Liver (tissue), 9 donors: ENCODE results near the gene KPNA6. TPM values are rescaled to one million over a fixed set of nuclear protein-coding genes. Genes with fewer than 3 reads are reported as not detected.

ENCODE experiments used
- DNase-seq: peaks from one replicate; pipeline ENCODE4 v3.0.0-alpha.2; 2017; ENCODE audit warnings: low spot score
- H3K27ac ChIP-seq, 2 donors: one replicate each; pipeline ENCODE4 v1.7.0; 2013; ENCODE audit warnings: inconsistent platforms in 2 of 2, low read length in 2 of 2, control low read depth in 1 of 2, low read depth in 1 of 2, mild to moderate bottlenecking in 1 of 2
- H3K27me3 ChIP-seq, 4 donors: one replicate each; pipeline versions ENCODE4 v1.6.1 to v1.7.0; 2013; ENCODE audit warnings: low read length in 3 of 4, inconsistent platforms in 1 of 4, mild to moderate bottlenecking in 1 of 4, moderate library complexity in 1 of 4; ENCODE audit not compliant: control insufficient read depth in 4 of 4, insufficient read depth in 4 of 4
- H3K36me3 ChIP-seq, 4 donors: one replicate each; pipeline versions ENCODE4 v1.6.1 to v1.7.0; 2013; ENCODE audit warnings: low read length in 3 of 4, mild to moderate bottlenecking in 3 of 4, low read depth in 1 of 4, moderate library complexity in 1 of 4; ENCODE audit not compliant: control insufficient read depth in 4 of 4, insufficient read depth in 3 of 4
- H3K4me1 ChIP-seq, 4 donors: one replicate each; pipeline versions ENCODE4 v1.6.1 to v1.7.0; 2013; ENCODE audit warnings: low read length in 3 of 4, mild to moderate bottlenecking in 3 of 4, moderate library complexity in 1 of 4; ENCODE audit not compliant: control insufficient read depth in 4 of 4, insufficient read depth in 4 of 4
- H3K4me3 ChIP-seq, 3 donors: one replicate each; pipeline versions ENCODE4 v1.6.1 to v1.7.0; 2013; ENCODE audit warnings: low read length in 3 of 3, control low read depth in 1 of 3, low read depth in 1 of 3, mild to moderate bottlenecking in 1 of 3
- H3K9ac ChIP-seq, 2 donors: one replicate each; pipeline ENCODE4 v1.7.0; 2013; ENCODE audit warnings: low read length in 2 of 2, mild to moderate bottlenecking in 2 of 2, moderate library complexity in 2 of 2, control low read depth in 1 of 2, low read depth in 1 of 2
- H3K9me3 ChIP-seq, 4 donors: one replicate each; pipeline versions ENCODE4 v1.6.1 to v1.7.0; 2013; ENCODE audit warnings: low read length in 3 of 4; ENCODE audit not compliant: control insufficient read depth in 4 of 4
- CTCF ChIP-seq: fragments of 150-350 bp; IDR thresholded peaks from 2 replicates; pipeline ENCODE4 v1.5.1; 2017; ENCODE audit warnings: improper control_type of control experiment, low read depth, low read length; ENCODE audit not compliant: missing input control
- EGR1 ChIP-seq, 2 donors: IDR thresholded peaks; 2 replicates each; pipeline ENCODE4 v1.6.1; 2016 to 2018; ENCODE audit warnings: antibody characterized with exemption in 2 of 2, low read depth in 2 of 2
- FOXA1 ChIP-seq: IDR thresholded peaks from 2 replicates; pipeline ENCODE4 v1.6.1; 2016; ENCODE audit warnings: antibody characterized with exemption
- FOXA2 ChIP-seq: IDR thresholded peaks from 2 replicates; pipeline ENCODE4 v1.6.1; 2016; ENCODE audit warnings: antibody characterized with exemption
- GABPA ChIP-seq, 2 donors: IDR thresholded peaks in 1 of 2; conservative IDR thresholded peaks in 1 of 2; 2 replicates each; pipeline ENCODE4 v1.6.1; 2016; ENCODE audit warnings: antibody characterized with exemption in 2 of 2, mild to moderate bottlenecking in 1 of 2, moderate library complexity in 1 of 2
- HNF4A ChIP-seq, 2 donors: conservative IDR thresholded peaks; 2 replicates each; pipeline ENCODE4 v1.6.1; 2016; ENCODE audit warnings: antibody characterized with exemption in 2 of 2, mild to moderate bottlenecking in 2 of 2
- HNF4G ChIP-seq: IDR thresholded peaks from 2 replicates; pipeline ENCODE4 v1.6.1; 2016; ENCODE audit warnings: antibody characterized with exemption
- MAX ChIP-seq: IDR thresholded peaks from 2 replicates; pipeline ENCODE4 v1.6.1; 2016; ENCODE audit warnings: antibody characterized with exemption
- NR2F2 ChIP-seq: IDR thresholded peaks from 2 replicates; pipeline ENCODE4 v1.6.1; 2016; ENCODE audit warnings: antibody characterized with exemption
- RAD21 ChIP-seq, 2 donors: IDR thresholded peaks; 2 replicates each; pipeline ENCODE4 v1.6.1; 2016; ENCODE audit warnings: antibody characterized with exemption in 2 of 2, mild to moderate bottlenecking in 2 of 2
- REST ChIP-seq: IDR thresholded peaks from 2 replicates; pipeline ENCODE4 v1.6.1; 2016; ENCODE audit warnings: antibody characterized with exemption, mild to moderate bottlenecking
- RXRA ChIP-seq, 2 donors: IDR thresholded peaks; 2 replicates each; pipeline ENCODE4 v1.6.1; 2017 to 2018; ENCODE audit warnings: antibody characterized with exemption in 2 of 2, mild to moderate bottlenecking in 1 of 2
- SP1 ChIP-seq: IDR thresholded peaks from 2 replicates; pipeline ENCODE4 v1.6.1; 2018; ENCODE audit warnings: antibody characterized with exemption, mild to moderate bottlenecking
- TAF1 ChIP-seq: conservative IDR thresholded peaks from 2 replicates; pipeline ENCODE4 v1.6.1; 2016; ENCODE audit warnings: antibody characterized with exemption, mild to moderate bottlenecking
- YY1 ChIP-seq: IDR thresholded peaks from 2 replicates; pipeline ENCODE4 v1.6.1; 2016; ENCODE audit warnings: antibody characterized with exemption, mild to moderate bottlenecking
- ZBTB33 ChIP-seq: IDR thresholded peaks from 2 replicates; pipeline ENCODE4 v1.6.1; 2016; ENCODE audit warnings: antibody characterized with exemption
- WGBS: extraction: QIAGEN DNeasy Blood & Tissue Kit; methylation state at CpG from one replicate; pipeline ENCODE4 v1.1.7; 2013; 5-methylcytosine and 5-hydroxymethylcytosine counted together
- polyA plus RNA-seq, 2 donors: library from polyadenylated mRNA; stranded (reverse) in 1 of 2; unstranded in 1 of 2; fragments of 200-250 nt in 1 of 2; fragments of >200 nt in 1 of 2; fragmentation: Nextera tagmentation in 1 of 2; extraction: Ambion mirVana in 1 of 2; gene quantifications; one replicate each; pipeline versions ENCODE4 v1.2.1 to v1.2.3, GENCODE V29; 2013 to 2015
- total RNA-seq, 2 donors: library from RNA; depleted of rRNA; stranded (reverse); fragments of >200 nt; gene quantifications; one replicate each; pipeline ENCODE4 v1.2.3, GENCODE V29; 2014
- TF ChIP-seq, protein P1 (sequence below): IDR thresholded peaks from 2 replicates; pipeline ENCODE4 v1.6.1; 2016; ENCODE audit warnings: antibody characterized with exemption
- donor health status: healthy.
- donor health status: healthy.
- donor health status: healthy.
- donor health status: healthy.
- donor health status: healthy.

KPNA6 gene
- total and polyA plus RNA-seq, 4 donors: 9.3 to 23.2 (median 16.7) TPM

DNA sequence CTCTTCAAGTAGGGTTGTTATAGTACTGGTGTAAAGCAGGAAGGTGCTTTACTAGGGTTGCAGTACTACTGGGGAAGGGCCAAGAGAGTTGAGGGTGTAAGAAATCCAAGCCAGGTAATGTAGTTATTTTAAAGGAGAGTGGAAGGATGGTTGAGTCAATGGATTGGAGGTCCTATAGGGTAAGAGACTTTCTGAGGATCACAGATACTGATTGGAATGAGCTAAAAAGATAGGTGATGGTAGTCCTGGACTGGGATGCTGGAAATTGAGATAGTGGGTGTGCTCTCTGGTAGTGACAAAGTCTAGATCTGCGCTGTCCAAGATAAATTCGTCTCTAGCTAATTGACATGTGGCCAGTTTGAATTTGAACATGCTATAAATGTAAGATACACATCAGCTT is 78.6 kb downstream of the KPNA6 start:
- no peak overlapping the region for H3K9ac ChIP-seq
- no peaks in the 10 kb centered on the region for H3K9me3 ChIP-seq
- TF ChIP-seq CTCF (no peak), REST (no peak), HNF4G (no peak), HNF4A (conservative IDR thresholded peaks at IDR 0.05) (no peak), SP1 (no peak), FOXA2 (no peak), TAF1 (no peak), FOXA1 (no peak), MAX (no peak), EGR1 (IDR thresholded peaks at IDR 0.05; ENCODE audit: low read depth in 2 of 2) (no peak), ZBTB33 (no peak), NR2F2 (no peak), GABPA (IDR thresholded peaks at IDR 0.05 in 1 of 2, conservative IDR thresholded peaks at IDR 0.05 in 1 of 2) (no peak), RAD21 (IDR thresholded peaks at IDR 0.05) (no peak), RXRA (IDR thresholded peaks at IDR 0.05) (no peak)
- TF ChIP-seq, protein P1, sequence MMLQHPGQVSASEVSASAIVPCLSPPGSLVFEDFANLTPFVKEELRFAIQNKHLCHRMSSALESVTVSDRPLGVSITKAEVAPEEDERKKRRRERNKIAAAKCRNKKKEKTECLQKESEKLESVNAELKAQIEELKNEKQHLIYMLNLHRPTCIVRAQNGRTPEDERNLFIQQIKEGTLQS: no peak
- H3K36me3 ChIP-seq: peaks cover 21 to 64% (median 57%) of the 10 kb centered on the region in 4 donors
- no peak overlapping the region for H3K4me3 ChIP-seq
- 59% methylated on average over 2 of the region's 2 CpGs for WGBS
- H3K4me1 ChIP-seq: peaks cover 0 to 10% (median 3%) of the 10 kb centered on the region in 4 donors
- H3K27ac ChIP-seq: no peak overlapping the region
- H3K27me3 ChIP-seq: no peaks in the 10 kb centered on the region
- no peak for DNase-seq

- no peak overlapping the region for H3K9ac ChIP-seq
- TF ChIP-seq RAD21 (IDR thresholded peaks at IDR 0.05) (no peak), EGR1 (IDR thresholded peaks at IDR 0.05; ENCODE audit: low read depth in 2 of 2) (no peak), YY1 (no peak), GABPA (IDR thresholded peaks at IDR 0.05 in 1 of 2, conservative IDR thresholded peaks at IDR 0.05 in 1 of 2) (no peak), CTCF (no peak), FOXA2 (no peak)
- peaks cover 0 to 3% (median 1%) of the 10 kb centered on the region in 4 donors for H3K4me1 ChIP-seq
- no peak overlapping the region for H3K4me3 ChIP-seq
- no peaks in the 10 kb centered on the region for H3K27me3 ChIP-seq
- peaks cover 27 to 75% (median 68%) of the 10 kb centered on the region in 4 donors for H3K36me3 ChIP-seq
- 99% methylated on average over 9 of the region's 9 CpGs for WGBS
- DNase-seq: no peak
- no peak overlapping the region for H3K27ac ChIP-seq
- H3K9me3 ChIP-seq: no peaks in the 10 kb centered on the region
Observed at GRCh38 chr1:32187850-32188249, 80.0 kb downstream of the KPNA6 start.
